Mesothelial cell of epicardium (in vitro differentiated cells): ENCODE measurements around the gene C1QA. TPM values are rescaled to one million over a fixed set of nuclear protein-coding genes. Genes with fewer than 3 reads are reported as not detected.
"Not testable (repeated sequence)": the region's sequence is repeated elsewhere in the genome, so short reads cannot be mapped to it uniquely, and the experiment has no call there.

Source experiments
- DNase-seq, 2 experiments: peaks; one replicate each; pipeline ENCODE4 v3.0.0; 2021; ENCODE audit warnings: low spot score in 2 of 2; ENCODE audit not compliant: unreplicated experiment in 2 of 2
- H3K27ac Mint-ChIP-seq: 2 replicates; pipeline ENCODE4 v1.8.0; 2021; ENCODE audit warnings: mixed read lengths
- H3K27me3 Mint-ChIP-seq: 2 replicates; pipeline ENCODE4 v1.8.0; 2021; ENCODE audit warnings: low read depth, mixed read lengths
- H3K36me3 Mint-ChIP-seq: 2 replicates; pipeline ENCODE4 v1.8.0; 2021; ENCODE audit warnings: mixed read lengths
- H3K4me1 Mint-ChIP-seq: 2 replicates; pipeline ENCODE4 v1.8.0; 2021; ENCODE audit warnings: mixed read lengths
- H3K4me3 Mint-ChIP-seq: 2 replicates; pipeline ENCODE4 v1.8.0; 2021; ENCODE audit warnings: mild to moderate bottlenecking, moderate library complexity, mixed read lengths
- H3K9me3 Mint-ChIP-seq: 2 replicates; pipeline ENCODE4 v1.8.0; 2021; ENCODE audit warnings: mixed read lengths
- total RNA-seq: library from RNA; stranded (reverse); gene quantifications from 3 replicates; pipeline ENCODE4 v1.2.1, GENCODE V29; 2021
- TF ChIP-seq, protein P1 (sequence below): fragments of 200-600 bp; sonication (generic); IDR thresholded peaks from one replicate; pipeline ENCODE4 v1.5.0; 2021; ENCODE audit warnings: antibody characterized with exemption; ENCODE audit not compliant: unreplicated experiment

Gene C1QA
- total RNA-seq, 1 donor from 2014 or later, result not detected

DNA sequence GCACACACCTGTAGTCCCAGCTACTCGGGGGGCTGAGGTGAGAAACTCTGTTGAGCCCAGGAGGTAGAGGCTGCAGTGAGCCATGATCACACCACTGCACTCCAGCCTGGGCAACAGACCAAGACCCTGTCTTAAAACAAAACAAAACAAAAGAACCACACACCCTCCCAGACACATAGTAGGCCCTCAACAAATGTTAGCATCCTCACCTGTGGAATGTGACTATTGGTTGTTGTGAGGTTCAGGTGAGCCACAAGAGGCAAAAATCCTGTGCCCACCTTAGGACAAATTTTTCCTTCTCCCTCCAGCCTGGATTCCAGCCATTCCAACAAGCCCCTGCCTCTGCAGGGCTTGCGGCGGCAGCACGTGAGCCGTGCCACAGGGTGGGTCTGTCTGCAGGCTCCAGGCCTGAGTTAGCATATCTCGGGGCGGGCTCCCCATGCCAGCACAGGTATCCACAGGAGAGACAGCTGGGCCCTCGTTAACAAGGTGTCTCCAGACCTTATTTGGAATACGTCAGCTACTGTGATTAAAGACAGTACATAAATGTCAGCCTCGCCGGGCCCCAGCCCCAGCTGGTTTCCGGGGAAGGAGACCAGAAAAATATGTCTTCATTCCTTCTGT is 34.0 kb downstream of the C1QA start:
- Mint-ChIP-seq H3K36me3 (no peaks in the 10 kb centered on the region), H3K4me3 (no peak overlapping the region), H3K27ac (peak overlapping the region; percentile 15), H3K9me3 (no peaks in the 10 kb centered on the region), H3K4me1 (peaks cover 20% of the 10 kb centered on the region), H3K27me3 (peaks cover 10% of the 10 kb centered on the region)
- TF ChIP-seq, protein P1, sequence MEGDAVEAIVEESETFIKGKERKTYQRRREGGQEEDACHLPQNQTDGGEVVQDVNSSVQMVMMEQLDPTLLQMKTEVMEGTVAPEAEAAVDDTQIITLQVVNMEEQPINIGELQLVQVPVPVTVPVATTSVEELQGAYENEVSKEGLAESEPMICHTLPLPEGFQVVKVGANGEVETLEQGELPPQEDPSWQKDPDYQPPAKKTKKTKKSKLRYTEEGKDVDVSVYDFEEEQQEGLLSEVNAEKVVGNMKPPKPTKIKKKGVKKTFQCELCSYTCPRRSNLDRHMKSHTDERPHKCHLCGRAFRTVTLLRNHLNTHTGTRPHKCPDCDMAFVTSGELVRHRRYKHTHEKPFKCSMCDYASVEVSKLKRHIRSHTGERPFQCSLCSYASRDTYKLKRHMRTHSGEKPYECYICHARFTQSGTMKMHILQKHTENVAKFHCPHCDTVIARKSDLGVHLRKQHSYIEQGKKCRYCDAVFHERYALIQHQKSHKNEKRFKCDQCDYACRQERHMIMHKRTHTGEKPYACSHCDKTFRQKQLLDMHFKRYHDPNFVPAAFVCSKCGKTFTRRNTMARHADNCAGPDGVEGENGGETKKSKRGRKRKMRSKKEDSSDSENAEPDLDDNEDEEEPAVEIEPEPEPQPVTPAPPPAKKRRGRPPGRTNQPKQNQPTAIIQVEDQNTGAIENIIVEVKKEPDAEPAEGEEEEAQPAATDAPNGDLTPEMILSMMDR, result no peak
- DNase-seq, result peak; percentile 38 to 51

DNA sequence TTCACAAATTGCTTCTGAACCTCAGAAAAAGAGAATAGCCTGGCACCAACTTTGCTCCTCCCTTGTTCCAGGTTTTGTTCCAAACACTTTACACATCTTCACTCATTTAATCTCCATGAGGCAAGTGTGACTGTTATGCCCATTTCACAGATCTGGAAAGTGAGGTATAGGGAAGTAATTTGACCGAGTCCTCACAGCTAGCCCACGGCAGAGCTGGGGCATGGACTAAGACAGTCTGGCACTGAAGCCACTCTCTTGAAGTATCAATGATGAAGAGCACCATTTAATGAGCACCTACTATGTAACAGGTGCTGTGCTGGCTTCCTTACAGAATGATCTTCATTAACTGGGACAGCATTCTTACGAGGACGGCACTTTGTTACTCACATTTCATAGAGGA is 35.6 kb downstream of the C1QA start:
- H3K27ac Mint-ChIP-seq, result no peak overlapping the region
- TF ChIP-seq, protein P1, result no peak
- no peaks in the 10 kb centered on the region for H3K9me3 Mint-ChIP-seq
- peaks cover 23% of the 10 kb centered on the region for H3K4me1 Mint-ChIP-seq
- no peak overlapping the region for H3K4me3 Mint-ChIP-seq
- no peaks in the 10 kb centered on the region for H3K36me3 Mint-ChIP-seq
- H3K27me3 Mint-ChIP-seq, result peaks cover 10% of the 10 kb centered on the region
- no peak for DNase-seq

GRCh38 chr1:22673486-22674409 is 37.3 kb downstream of the C1QA start:
- TF ChIP-seq, protein P1, result peak; percentile 69
- no peaks in the 10 kb centered on the region for H3K9me3 Mint-ChIP-seq
- H3K27me3 Mint-ChIP-seq, result peaks cover 4% of the 10 kb centered on the region
- no peak overlapping the region for H3K27ac Mint-ChIP-seq
- peaks cover 23% of the 10 kb centered on the region for H3K4me1 Mint-ChIP-seq
- no peak overlapping the region for H3K4me3 Mint-ChIP-seq
- no peaks in the 10 kb centered on the region for H3K36me3 Mint-ChIP-seq
- DNase-seq, result peak in 1 of 2 experiments; percentile 73

GRCh38 chr1:22674410-22674749 is 38.0 kb downstream of the C1QA start:
- Mint-ChIP-seq H3K27me3 (peaks cover under 1% of the 10 kb centered on the region), H3K4me1 (peaks cover 23% of the 10 kb centered on the region), H3K36me3 (no peaks in the 10 kb centered on the region), H3K4me3 (no peak overlapping the region), H3K9me3 (no peaks in the 10 kb centered on the region), H3K27ac (no peak overlapping the region)
- DNase-seq, result no peak
- TF ChIP-seq, protein P1, result no peak

- H3K4me1 Mint-ChIP-seq, result peaks cover 18% of the 10 kb centered on the region
- H3K4me3 Mint-ChIP-seq, H3K27me3 Mint-ChIP-seq, H3K36me3 Mint-ChIP-seq, H3K27ac Mint-ChIP-seq, H3K9me3 Mint-ChIP-seq, DNase-seq: not testable (repeated sequence)
Measured at GRCh38 chr1:22676151-22676550, 39.7 kb downstream of the C1QA start.

DNA sequence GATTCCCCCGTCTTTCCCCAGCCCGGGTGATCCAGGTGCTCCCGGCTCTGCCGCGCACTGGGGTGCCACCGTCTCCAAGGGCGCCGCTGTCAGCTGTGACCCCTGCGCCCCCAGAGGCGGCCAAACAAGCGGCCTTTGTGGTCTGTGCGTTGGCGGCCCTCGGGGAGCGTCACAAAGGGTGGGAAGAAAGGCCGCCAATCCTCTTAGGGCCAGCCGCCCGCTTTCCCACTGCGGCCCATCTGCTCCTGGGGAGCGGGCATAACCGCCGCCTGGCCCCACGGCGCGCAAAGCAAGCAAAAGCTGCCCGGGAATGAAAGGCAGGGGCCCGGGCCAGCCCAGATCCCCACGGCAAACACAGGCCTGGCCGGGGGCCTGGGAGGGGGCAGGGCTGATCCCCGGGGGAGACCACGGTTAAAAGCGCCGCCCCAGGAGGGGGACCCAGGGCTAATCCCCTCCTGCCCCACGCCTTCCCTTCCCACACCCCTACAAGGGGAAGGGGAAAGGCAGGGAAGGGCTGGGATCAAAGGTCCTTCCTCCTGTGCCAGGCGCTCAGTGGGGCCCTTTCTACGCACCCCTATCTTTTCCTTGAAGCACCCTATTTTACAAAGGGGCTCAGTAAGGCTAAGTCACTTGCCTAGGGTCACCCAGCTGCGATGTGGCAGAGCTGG is 40.6 kb downstream of the C1QA start:
- peaks cover 23% of the 10 kb centered on the region for H3K4me1 Mint-ChIP-seq
- no peak overlapping the region for H3K4me3 Mint-ChIP-seq
- no peaks in the 10 kb centered on the region for H3K36me3 Mint-ChIP-seq
- no peak for DNase-seq
- no peaks in the 10 kb centered on the region for H3K27me3 Mint-ChIP-seq
- H3K27ac Mint-ChIP-seq, result no peak overlapping the region
- no peaks in the 10 kb centered on the region for H3K9me3 Mint-ChIP-seq
- TF ChIP-seq, protein P1, result no peak
